Measurements from ENCODE around the gene UGT2B7. TPM values are rescaled to one million over a fixed set of nuclear protein-coding genes. Genes with fewer than 3 reads are reported as not detected.

The UGT2B7 gene
- total RNA-seq, 4 donors from 2014 or later, result 0.58 to 22.2 (median 2.0) TPM; not detected in 1

DNA sequence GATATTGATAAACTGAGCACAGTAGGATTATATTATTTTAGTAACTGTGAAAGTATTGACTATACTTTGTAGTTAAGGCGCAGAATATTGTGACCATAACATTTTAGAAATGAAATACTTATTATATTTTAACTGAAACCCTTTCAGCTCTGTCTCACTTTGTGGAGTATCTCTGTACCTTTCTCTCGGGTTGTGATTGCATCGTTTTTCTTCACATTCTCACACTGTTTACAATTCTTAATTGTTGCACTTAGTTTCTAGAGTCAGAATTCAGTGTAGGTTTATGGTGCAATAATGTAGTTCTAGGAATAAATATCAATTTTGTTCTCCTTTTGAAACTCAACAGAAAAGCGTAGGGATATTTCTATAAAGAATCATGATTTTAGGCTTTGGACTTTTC is 57.7 kb downstream of the UGT2B7 start:
- Histone ChIP-seq H3K27ac (no peak overlapping the region), H3K36me3 (no peaks in the 10 kb centered on the region), H3K4me1 (no peaks in the 10 kb centered on the region), H3K9me3 (no peaks in the 10 kb centered on the region), H3K27me3 (no peaks in the 10 kb centered on the region), H3K4me3 (no peak overlapping the region)
- TF ChIP-seq, protein P1, sequence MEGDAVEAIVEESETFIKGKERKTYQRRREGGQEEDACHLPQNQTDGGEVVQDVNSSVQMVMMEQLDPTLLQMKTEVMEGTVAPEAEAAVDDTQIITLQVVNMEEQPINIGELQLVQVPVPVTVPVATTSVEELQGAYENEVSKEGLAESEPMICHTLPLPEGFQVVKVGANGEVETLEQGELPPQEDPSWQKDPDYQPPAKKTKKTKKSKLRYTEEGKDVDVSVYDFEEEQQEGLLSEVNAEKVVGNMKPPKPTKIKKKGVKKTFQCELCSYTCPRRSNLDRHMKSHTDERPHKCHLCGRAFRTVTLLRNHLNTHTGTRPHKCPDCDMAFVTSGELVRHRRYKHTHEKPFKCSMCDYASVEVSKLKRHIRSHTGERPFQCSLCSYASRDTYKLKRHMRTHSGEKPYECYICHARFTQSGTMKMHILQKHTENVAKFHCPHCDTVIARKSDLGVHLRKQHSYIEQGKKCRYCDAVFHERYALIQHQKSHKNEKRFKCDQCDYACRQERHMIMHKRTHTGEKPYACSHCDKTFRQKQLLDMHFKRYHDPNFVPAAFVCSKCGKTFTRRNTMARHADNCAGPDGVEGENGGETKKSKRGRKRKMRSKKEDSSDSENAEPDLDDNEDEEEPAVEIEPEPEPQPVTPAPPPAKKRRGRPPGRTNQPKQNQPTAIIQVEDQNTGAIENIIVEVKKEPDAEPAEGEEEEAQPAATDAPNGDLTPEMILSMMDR (IDR thresholded peaks at IDR 0.05), result no peak
- TF ChIP-seq POLR2A (IDR thresholded peaks at IDR 0.05), result no peak
- intact Hi-C loops (cut with DNase I; ENCODE audit: low total_unique reads), result no loop called here
- DNase-seq, result no peak

DNA sequence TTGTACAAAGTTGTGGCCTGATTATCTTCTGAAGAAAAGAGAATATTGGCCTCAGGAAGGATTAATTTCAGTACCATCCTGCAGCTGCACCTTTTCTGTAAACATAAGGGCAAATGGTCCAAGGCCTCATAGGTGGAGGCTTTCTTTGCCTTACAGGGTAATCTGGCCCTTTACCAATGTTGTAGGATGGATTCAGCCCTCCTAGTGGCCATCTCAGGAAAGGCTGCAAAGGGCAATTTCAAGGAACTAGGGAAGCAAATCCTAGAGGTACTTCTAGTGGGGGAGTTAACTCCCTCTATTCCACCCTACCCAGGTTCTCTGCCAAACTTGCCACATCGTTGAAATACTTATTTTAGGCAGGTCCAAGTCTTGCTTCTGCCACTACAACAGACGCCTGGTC is 60.6 kb downstream of the UGT2B7 start:
- Histone ChIP-seq H3K36me3 (no peaks in the 10 kb centered on the region), H3K4me1 (no peaks in the 10 kb centered on the region), H3K27me3 (no peaks in the 10 kb centered on the region), H3K4me3 (no peak overlapping the region), H3K27ac (no peak overlapping the region), H3K9me3 (no peaks in the 10 kb centered on the region)
- no peak for DNase-seq
- intact Hi-C loops (cut with DNase I; ENCODE audit: low total_unique reads), result no loop called here
- TF ChIP-seq POLR2A (IDR thresholded peaks at IDR 0.05), result no peak
- TF ChIP-seq, protein P1 (IDR thresholded peaks at IDR 0.05), result no peak

Other genes starting within 250 kb of the UGT2B7 start
- gene UGT2A3, start 144.7 kb upstream of the UGT2B7 start, total RNA-seq, result not detected
- under 1 TPM in 1 of 4 donors, not detected in 3; 0.21 TPM for gene UGT2B11, start 118.3 kb downstream of the UGT2B7 start, total RNA-seq
- not detected for gene UGT2B28, start 184.0 kb downstream of the UGT2B7 start, total RNA-seq

Data from uterus (tissue), 4 donors.